ENCODE measurements around the gene TRAPPC4. TPM values are rescaled to one million over a fixed set of nuclear protein-coding genes. Genes with fewer than 3 reads are reported as not detected.

The TRAPPC4 gene
- total and polyA plus RNA-seq, 4 donors: 43.0 to 71.4 (median 54.5) TPM

DNA sequence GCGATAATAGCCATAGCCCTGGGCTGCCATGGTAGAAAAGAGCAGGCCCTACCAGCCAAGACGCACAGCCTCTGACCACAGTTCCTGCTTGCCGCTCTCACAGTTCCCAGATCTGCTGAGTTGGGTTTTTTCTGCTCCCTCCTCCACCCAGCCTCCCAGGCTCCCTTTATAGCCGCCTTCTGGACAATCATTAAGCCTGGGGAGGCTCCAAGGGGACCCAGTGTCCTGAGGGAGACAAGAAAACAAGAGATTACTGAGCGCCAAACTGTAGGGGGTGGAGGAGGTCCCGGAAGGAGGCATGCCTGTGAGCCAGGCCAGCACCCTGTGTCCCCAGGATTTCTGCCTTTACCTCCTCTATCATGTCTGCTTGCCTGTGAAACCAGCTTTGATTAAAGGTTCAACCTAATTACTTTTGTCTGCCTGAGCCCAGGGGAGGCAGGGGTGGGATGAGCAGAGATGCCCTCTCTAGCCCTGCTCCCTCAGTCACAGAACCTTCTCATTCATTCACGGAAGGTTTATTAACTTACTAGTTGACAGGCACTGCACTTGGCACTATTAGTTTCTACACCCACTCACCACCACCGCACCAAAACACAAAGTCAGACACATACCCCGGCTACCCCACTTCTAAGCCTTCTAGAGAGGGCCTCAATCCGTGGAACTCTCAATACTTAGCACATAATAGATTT is 10.9 kb downstream of the TRAPPC4 start:
- ATAC-seq (ENCODE audit: insufficient read depth, low FRiP score): no peak
- Histone ChIP-seq H3K36me3 (ENCODE audit: control insufficient read depth in 4 of 4, insufficient read depth in 4 of 4, low read length in 4 of 4) (peaks cover 0 to 12% (median 7%) of the 10 kb centered on the region in 4 donors), H3K9ac (ENCODE audit: insufficient read depth in 1 of 2, low read length in 2 of 2) (no peak overlapping the region), H3K9me3 (ENCODE audit: control insufficient read depth in 4 of 4, insufficient read depth in 3 of 4, low read length in 3 of 4) (no peaks in the 10 kb centered on the region), H3K4me3 (no peak overlapping the region), H3K27me3 (ENCODE audit: control insufficient read depth in 3 of 3, insufficient read depth in 3 of 3, low read length in 2 of 3) (no peaks in the 10 kb centered on the region), H3K4me1 (ENCODE audit: control insufficient read depth in 5 of 5, insufficient read depth in 5 of 5, low read length in 5 of 5) (peaks cover 0 to 17% (median 9%) of the 10 kb centered on the region in 5 donors), H3K27ac (ENCODE audit: low read depth in 1 of 2, low read length in 1 of 2) (peak overlapping the region in 1 of 2 donors; percentile 1)
- no peak for TF ChIP-seq CTCF (IDR thresholded peaks at IDR 0.05; ENCODE audit: control extremely low read depth, extremely low read depth)
- 56 to 60% methylated on average over 10 of the region's 10 CpGs for WGBS, 2 donors
- DNase-seq: peak in 2 of 3 donors; percentile 12 to 36

- Histone ChIP-seq H3K36me3 (ENCODE audit: control insufficient read depth in 4 of 4, insufficient read depth in 4 of 4, low read length in 4 of 4) (peaks cover 0 to 8% (median 6%) of the 10 kb centered on the region in 4 donors), H3K27ac (ENCODE audit: low read depth in 1 of 2, low read length in 1 of 2) (peak overlapping the region in 1 of 2 donors; percentile 93), H3K4me1 (ENCODE audit: control insufficient read depth in 5 of 5, insufficient read depth in 5 of 5, low read length in 5 of 5) (peaks cover 0 to 15% (median 8%) of the 10 kb centered on the region in 5 donors), H3K27me3 (ENCODE audit: control insufficient read depth in 3 of 3, insufficient read depth in 3 of 3, low read length in 2 of 3) (no peaks in the 10 kb centered on the region), H3K4me3 (peak overlapping the region; percentile 76), H3K9me3 (ENCODE audit: control insufficient read depth in 4 of 4, insufficient read depth in 3 of 4, low read length in 3 of 4) (no peaks in the 10 kb centered on the region), H3K9ac (ENCODE audit: insufficient read depth in 1 of 2, low read length in 2 of 2) (peak overlapping the region in 1 of 2 donors; percentile 2)
- no peak for ATAC-seq (ENCODE audit: insufficient read depth, low FRiP score)
- WGBS, 2 donors: 3 to 4% methylated on average over 13 of the region's 13 CpGs
- no peak for TF ChIP-seq CTCF (IDR thresholded peaks at IDR 0.05; ENCODE audit: control extremely low read depth, extremely low read depth)
- DNase-seq: no peak
Observed at GRCh38 chr11:119030029-119030328, 11.4 kb downstream of the TRAPPC4 start.

DNA sequence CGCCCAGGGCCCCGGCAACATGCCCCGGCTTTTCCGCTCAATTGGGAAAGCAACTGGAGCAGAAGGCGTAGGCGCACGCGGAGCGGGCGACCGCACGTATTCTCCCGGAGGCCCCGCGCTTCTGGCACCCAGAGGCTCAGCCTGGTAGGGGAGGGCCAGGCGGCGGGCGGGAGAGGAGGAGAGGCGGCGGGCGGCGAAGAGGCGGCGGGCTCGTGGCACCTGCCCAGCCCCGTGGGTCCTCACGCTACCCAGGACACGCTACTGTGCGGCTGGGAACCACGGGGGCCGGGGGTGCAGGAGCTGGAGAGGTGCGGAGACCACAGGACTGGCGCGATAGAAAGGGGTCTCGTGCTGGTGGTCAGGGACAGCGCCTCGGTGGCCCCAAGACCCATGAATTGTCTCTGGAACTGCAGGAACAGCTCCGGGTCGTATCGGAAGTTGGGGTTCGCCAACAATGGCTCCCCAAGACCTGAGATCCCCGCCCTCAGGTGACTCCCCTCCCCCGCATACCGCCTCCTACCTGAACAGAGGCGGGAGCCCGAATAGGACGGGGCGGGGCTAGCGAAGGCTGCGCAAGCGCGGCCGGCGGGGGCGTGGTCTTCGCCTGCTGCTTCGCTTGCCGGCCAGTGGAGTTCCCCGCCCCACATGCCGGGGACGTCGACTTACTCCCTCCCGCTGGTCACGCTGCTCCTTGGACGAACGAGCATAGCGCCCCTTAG is 11.9 kb downstream of the TRAPPC4 start, which contains the start of gene SLC37A4:
Gene SLC37A4 (minus strand): TSS at position 549 of the 719 bp plus-strand sequence.
- Histone ChIP-seq H3K27ac (ENCODE audit: low read depth in 1 of 2, low read length in 1 of 2) (peak within 1 kb of the TSS; percentile 26 to 93), H3K4me3 (peak within 1 kb of the TSS; percentile 76), H3K27me3 (ENCODE audit: control insufficient read depth in 3 of 3, insufficient read depth in 3 of 3, low read length in 2 of 3) (no peaks in the 10 kb centered on the region), H3K9me3 (ENCODE audit: control insufficient read depth in 4 of 4, insufficient read depth in 3 of 4, low read length in 3 of 4) (no peaks in the 10 kb centered on the region), H3K9ac (ENCODE audit: insufficient read depth in 1 of 2, low read length in 2 of 2) (peak within 1 kb of the TSS; percentile 2 to 14), H3K36me3 (ENCODE audit: control insufficient read depth in 4 of 4, insufficient read depth in 4 of 4, low read length in 4 of 4) (peaks cover 0 to 5% (median 3%) of the 10 kb centered on the region in 4 donors), H3K4me1 (ENCODE audit: control insufficient read depth in 5 of 5, insufficient read depth in 5 of 5, low read length in 5 of 5) (peaks cover 0 to 15% (median 6%) of the 10 kb centered on the region in 5 donors)
- TF ChIP-seq CTCF (IDR thresholded peaks at IDR 0.05; ENCODE audit: control extremely low read depth, extremely low read depth): peak; percentile 93
- ATAC-seq (ENCODE audit: insufficient read depth, low FRiP score) (peak; percentile 97), DNase-seq (peak; percentile 95 to 97 (median 96))
- WGBS, 2 donors: 0% methylated on average over 63 to 67 of the region's 67 CpGs
